Uterus (tissue), 4 donors: Measurements from ENCODE around the gene BCAS3. TPM values are rescaled to one million over a fixed set of nuclear protein-coding genes. Genes with fewer than 3 reads are reported as not detected.
"Not testable (repeated sequence)": the region's sequence is repeated elsewhere in the genome, so short reads cannot be mapped to it uniquely, and the experiment has no call there.

ENCODE experiments used
- DNase-seq, 2 donors: peaks; one replicate each; pipeline ENCODE4 v3.0.0-alpha.2; 2019 to 2020
- H3K27ac ChIP-seq, 2 donors: fragments of 200-600 bp; sonication (generic); 1 replicate in 1 of 2; 2 replicates in 1 of 2; pipeline ENCODE4 v1.5.1; 2016 to 2018
- H3K27me3 ChIP-seq, 2 donors: fragments of 200-600 bp; sonication (generic); one replicate each; pipeline ENCODE4 v1.5.1; 2018 to 2019; ENCODE audit warnings: control low read depth in 1 of 2
- H3K36me3 ChIP-seq, 2 donors: fragments of 200-600 bp; sonication (generic); one replicate each; pipeline ENCODE4 v1.5.1; 2019; ENCODE audit warnings: control low read depth in 1 of 2
- H3K4me1 ChIP-seq, 2 donors: fragments of 200-600 bp; sonication (generic); one replicate each; pipeline ENCODE4 v1.5.1; 2018 to 2019; ENCODE audit warnings: control low read depth in 1 of 2
- H3K4me3 ChIP-seq, 2 donors: fragments of 200-600 bp; sonication (generic); 1 replicate in 1 of 2; 2 replicates in 1 of 2; pipeline ENCODE4 v1.5.1; 2018 to 2019; ENCODE audit warnings: mild to moderate bottlenecking in 1 of 2
- H3K9me3 ChIP-seq, 2 donors: fragments of 200-600 bp; sonication (generic); one replicate each; pipeline ENCODE4 v1.5.1; 2019; ENCODE audit warnings: control low read depth in 1 of 2
- POLR2A ChIP-seq, 2 donors: fragments of 450-650 bp; IDR thresholded peaks; one replicate each; pipeline ENCODE4 v1.6.1; 2016; ENCODE audit warnings: antibody characterized with exemption in 2 of 2, mild to moderate bottlenecking in 1 of 2, moderate library complexity in 1 of 2
- intact Hi-C: fragments of 100-400 bp; cut with DNase I; formaldehyde crosslinking; loops from one replicate; pipeline ENCODE4 v1.15.1; 2023; ENCODE audit warnings: low total_unique reads
- total RNA-seq, 4 donors: library from RNA; depleted of rRNA in 3 of 4; stranded (reverse); fragments of >200 nt in 3 of 4; gene quantifications; one replicate each; pipeline versions ENCODE4 v1.1.0 to v1.2.4, GENCODE V29; 2014 to 2023
- TF ChIP-seq, protein P1 (sequence below), 4 experiments: fragments of 200-600 bp in 2 of 4; fragments of 450-650 bp in 2 of 4; sonication (generic) in 2 of 4; IDR thresholded peaks; one replicate each; pipeline ENCODE4 v1.5.1; 2016 to 2019; ENCODE audit warnings: antibody characterized with exemption in 4 of 4, mild to moderate bottlenecking in 2 of 4, moderate library complexity in 1 of 4
- donor health status: DM: yes; HTN: yes; CAD: no.

BCAS3 gene
- total RNA-seq, 4 donors from 2014 or later, result 42.6 to 147 (median 83.7) TPM

DNA sequence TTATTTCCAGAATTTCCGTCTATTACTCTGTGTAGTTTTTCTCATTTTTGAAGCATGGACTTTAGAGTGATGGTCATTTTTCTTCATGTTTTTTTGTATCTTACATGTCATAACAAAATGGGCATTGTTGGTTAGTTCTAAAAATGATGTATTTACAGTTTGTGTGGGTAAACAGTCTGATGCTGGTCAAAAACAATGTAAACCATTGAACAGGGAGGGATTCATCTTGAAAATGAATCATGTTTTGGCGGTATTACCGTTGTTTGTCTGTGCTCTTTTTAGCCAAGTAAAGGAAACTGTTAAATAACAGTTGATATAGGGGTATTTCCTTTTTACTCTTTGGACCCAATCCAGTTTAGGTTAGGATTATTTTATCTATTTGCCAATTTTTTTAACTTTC, 315.8 kb downstream of the BCAS3 start:
- TF ChIP-seq POLR2A (IDR thresholded peaks at IDR 0.05), result no peak
- TF ChIP-seq, protein P1, sequence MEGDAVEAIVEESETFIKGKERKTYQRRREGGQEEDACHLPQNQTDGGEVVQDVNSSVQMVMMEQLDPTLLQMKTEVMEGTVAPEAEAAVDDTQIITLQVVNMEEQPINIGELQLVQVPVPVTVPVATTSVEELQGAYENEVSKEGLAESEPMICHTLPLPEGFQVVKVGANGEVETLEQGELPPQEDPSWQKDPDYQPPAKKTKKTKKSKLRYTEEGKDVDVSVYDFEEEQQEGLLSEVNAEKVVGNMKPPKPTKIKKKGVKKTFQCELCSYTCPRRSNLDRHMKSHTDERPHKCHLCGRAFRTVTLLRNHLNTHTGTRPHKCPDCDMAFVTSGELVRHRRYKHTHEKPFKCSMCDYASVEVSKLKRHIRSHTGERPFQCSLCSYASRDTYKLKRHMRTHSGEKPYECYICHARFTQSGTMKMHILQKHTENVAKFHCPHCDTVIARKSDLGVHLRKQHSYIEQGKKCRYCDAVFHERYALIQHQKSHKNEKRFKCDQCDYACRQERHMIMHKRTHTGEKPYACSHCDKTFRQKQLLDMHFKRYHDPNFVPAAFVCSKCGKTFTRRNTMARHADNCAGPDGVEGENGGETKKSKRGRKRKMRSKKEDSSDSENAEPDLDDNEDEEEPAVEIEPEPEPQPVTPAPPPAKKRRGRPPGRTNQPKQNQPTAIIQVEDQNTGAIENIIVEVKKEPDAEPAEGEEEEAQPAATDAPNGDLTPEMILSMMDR (IDR thresholded peaks at IDR 0.05), result no peak
- intact Hi-C loops, result no loop called here
- DNase-seq, result no peak
- Histone ChIP-seq H3K4me1 (no peaks in the 10 kb centered on the region), H3K27ac (no peak overlapping the region), H3K27me3 (no peaks in the 10 kb centered on the region), H3K4me3 (no peak overlapping the region), H3K36me3 (no peaks in the 10 kb centered on the region), H3K9me3 (no peaks in the 10 kb centered on the region)

DNA sequence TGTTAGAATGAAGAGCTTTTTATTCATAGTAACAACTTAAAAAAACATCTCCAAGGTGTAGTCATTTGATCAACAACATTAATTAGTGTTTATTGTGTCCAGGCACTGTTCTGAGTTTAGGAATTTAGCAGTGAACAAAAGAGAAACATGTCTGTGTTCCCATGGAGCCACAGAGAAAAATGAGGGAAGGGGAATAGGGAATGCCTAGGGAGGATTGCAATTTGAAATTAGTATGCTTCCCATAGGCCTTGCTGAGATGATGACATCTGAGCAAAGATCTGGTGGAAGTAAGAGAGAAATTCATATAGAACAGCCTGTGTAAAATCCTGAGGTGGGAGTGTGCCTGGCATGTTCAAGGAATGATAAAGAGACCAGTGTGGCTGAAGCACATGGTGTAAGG, 318.0 kb downstream of the BCAS3 start:
- H3K36me3 ChIP-seq, result no peaks in the 10 kb centered on the region
- H3K4me1 ChIP-seq, result no peaks in the 10 kb centered on the region
- no peaks in the 10 kb centered on the region for H3K27me3 ChIP-seq
- intact Hi-C loops, result no loop called here
- DNase-seq, result no peak
- no peak overlapping the region for H3K4me3 ChIP-seq
- H3K9me3 ChIP-seq, result no peaks in the 10 kb centered on the region
- no peak for TF ChIP-seq POLR2A (IDR thresholded peaks at IDR 0.05)
- TF ChIP-seq, protein P1 (IDR thresholded peaks at IDR 0.05), result no peak
- H3K27ac ChIP-seq, result no peak overlapping the region

DNA sequence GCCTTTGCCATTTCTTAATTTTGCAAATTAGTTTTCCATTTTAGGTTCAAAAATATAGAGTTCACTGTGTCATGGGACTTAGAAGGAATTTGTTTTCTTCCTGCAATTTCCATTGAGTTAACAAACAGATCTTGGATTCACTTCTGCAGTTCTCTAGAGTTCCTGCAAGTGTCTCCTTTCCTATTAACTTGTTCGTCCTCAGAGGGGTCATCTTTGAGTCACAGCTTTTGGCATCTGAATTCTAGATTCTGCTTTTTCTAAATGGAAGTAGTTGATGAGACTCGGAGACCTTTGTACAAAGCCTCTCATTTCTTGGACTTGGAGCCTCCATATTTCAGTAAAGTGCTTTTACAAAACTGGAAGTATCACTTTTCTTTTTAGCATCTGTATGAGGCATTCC, 323.3 kb downstream of the BCAS3 start:
- Histone ChIP-seq H3K4me1 (no peaks in the 10 kb centered on the region), H3K9me3 (no peaks in the 10 kb centered on the region), H3K4me3 (no peak overlapping the region), H3K36me3 (no peaks in the 10 kb centered on the region), H3K27me3 (no peaks in the 10 kb centered on the region), H3K27ac (no peak overlapping the region)
- DNase-seq, result no peak
- intact Hi-C loops, result loop anchor here (10.0 kb wide), 1 partner anchor 394 kb away; the partner anchor contains the start of gene TBX2
- TF ChIP-seq POLR2A (IDR thresholded peaks at IDR 0.05), result no peak
- TF ChIP-seq, protein P1 (IDR thresholded peaks at IDR 0.05), result peak in 1 of 4 experiments; percentile 25

DNA sequence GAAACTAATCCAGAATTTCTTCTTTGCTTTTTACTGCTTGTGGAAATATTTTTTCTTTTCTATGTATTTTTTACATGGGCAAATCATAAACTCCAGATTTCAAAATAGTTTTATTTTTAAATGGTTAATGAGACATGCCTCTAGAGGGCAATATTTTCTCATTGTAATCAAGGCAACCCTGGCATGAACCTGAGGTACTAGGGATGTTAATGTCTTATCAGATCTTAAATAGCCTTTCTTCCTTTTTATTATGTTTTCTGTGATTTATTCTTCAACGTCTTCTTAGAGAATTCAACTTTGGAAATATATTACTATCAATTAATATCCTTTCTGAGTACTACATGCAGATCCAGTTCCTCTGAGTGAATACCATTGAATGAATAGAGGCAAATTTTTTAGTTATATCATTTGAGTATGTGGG, 324.7 kb downstream of the BCAS3 start:
- no peaks in the 10 kb centered on the region for H3K36me3 ChIP-seq
- H3K27ac ChIP-seq, result no peak overlapping the region
- no peaks in the 10 kb centered on the region for H3K9me3 ChIP-seq
- H3K4me1 ChIP-seq, result no peaks in the 10 kb centered on the region
- no peak overlapping the region for H3K4me3 ChIP-seq
- H3K27me3 ChIP-seq, result no peaks in the 10 kb centered on the region
- intact Hi-C loops, result loop anchor here (10.0 kb wide), 1 partner anchor 392 kb away; the partner anchor contains the start of gene TBX2
- no peak for DNase-seq
- TF ChIP-seq, protein P1 (IDR thresholded peaks at IDR 0.05), result peak; percentile 37 to 54 (median 48)
- no peak for TF ChIP-seq POLR2A (IDR thresholded peaks at IDR 0.05)

DNA sequence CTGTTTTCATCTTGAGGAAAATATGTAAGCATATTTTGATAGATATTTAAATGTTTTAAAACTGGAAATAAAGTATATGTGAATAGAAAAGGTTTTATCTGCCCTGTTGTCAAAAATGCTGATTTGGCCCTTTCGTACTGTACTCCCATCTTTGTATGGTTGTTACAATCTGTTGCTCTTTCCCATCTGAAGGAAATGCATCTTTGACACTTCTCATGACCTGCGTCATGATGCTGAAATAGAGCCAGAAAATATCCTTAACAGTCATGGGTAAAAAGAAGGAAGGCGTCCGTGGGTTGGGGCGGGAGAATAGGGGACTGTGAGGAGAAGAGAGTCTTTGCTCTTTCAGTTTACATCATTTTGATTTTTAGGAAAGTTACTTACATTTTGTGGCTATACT, 327.7 kb downstream of the BCAS3 start:
- H3K4me3 ChIP-seq, result no peak overlapping the region
- peak in 1 of 2 donors; percentile 15 for DNase-seq
- H3K27me3 ChIP-seq, result no peaks in the 10 kb centered on the region
- H3K4me1 ChIP-seq, result no peaks in the 10 kb centered on the region
- no peak for TF ChIP-seq POLR2A (IDR thresholded peaks at IDR 0.05)
- TF ChIP-seq, protein P1 (IDR thresholded peaks at IDR 0.05), result no peak
- H3K9me3 ChIP-seq, result no peaks in the 10 kb centered on the region
- intact Hi-C loops, result loop anchor here (10.0 kb wide), 1 partner anchor 389 kb away; the partner anchor contains the start of gene TBX2
- no peaks in the 10 kb centered on the region for H3K36me3 ChIP-seq
- no peak overlapping the region for H3K27ac ChIP-seq

DNA sequence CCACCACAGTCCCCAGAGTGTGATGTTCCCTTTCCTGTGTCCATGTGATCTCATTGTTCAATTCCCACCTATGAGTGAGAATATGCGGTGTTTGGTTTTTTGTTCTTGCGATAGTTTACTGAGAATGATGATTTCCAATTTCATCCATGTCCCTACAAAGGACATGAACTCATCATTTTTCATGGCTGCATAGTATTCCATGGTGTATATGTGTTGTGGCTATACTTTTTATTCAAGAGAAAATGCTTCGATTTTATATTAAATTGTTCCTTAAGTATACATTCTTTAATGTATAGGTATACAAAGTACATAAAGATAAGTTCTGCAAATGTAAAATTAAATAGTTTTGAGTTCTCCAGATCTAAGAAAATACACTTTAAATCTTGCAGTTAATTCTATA, 328.3 kb downstream of the BCAS3 start:
- not testable (repeated sequence) for H3K4me3 ChIP-seq, H3K4me1 ChIP-seq, H3K27ac ChIP-seq, DNase-seq, H3K27me3 ChIP-seq, H3K36me3 ChIP-seq, H3K9me3 ChIP-seq
- intact Hi-C loops, result loop anchor here (10.0 kb wide), 1 partner anchor 389 kb away; the partner anchor contains the start of gene TBX2
